Esophagus squamous epithelium (tissue), 5 donors: ENCODE measurements around the gene PIK3C3. TPM values are rescaled to one million over a fixed set of nuclear protein-coding genes. Genes with fewer than 3 reads are reported as not detected.

Source experiments
- DNase-seq: peaks from one replicate; lab custom pipeline; 2025; lab: John Stamatoyannopoulos, UW
- H3K27ac ChIP-seq, 4 donors: fragments of 200-600 bp; sonication (generic); one replicate each; pipeline ENCODE4 v1.5.1; 2016 to 2019; ENCODE audit warnings: mild to moderate bottlenecking in 1 of 4
- H3K27me3 ChIP-seq, 4 donors: fragments of 200-600 bp; sonication (generic); 1 replicate in 3 of 4; 2 replicates in 1 of 4; pipeline versions ENCODE4 v1.5.1 to v1.6.0; 2017 to 2021; ENCODE audit warnings: antibody characterized with exemption in 1 of 4
- H3K36me3 ChIP-seq, 3 donors: fragments of 200-600 bp; sonication (generic); one replicate each; pipeline ENCODE4 v1.5.1; 2016 to 2019
- H3K4me1 ChIP-seq, 3 donors: fragments of 200-600 bp; sonication (generic); one replicate each; pipeline ENCODE4 v1.5.1; 2017 to 2019
- H3K4me3 ChIP-seq, 4 donors: fragments of 200-600 bp; sonication (generic); 1 replicate in 3 of 4; 2 replicates in 1 of 4; pipeline ENCODE4 v1.5.1; 2016 to 2019; ENCODE audit warnings: mild to moderate bottlenecking in 2 of 4, moderate library complexity in 1 of 4
- H3K9me3 ChIP-seq, 3 donors: fragments of 200-600 bp; sonication (generic); one replicate each; pipeline ENCODE4 v1.5.1; 2016 to 2019
- POLR2A ChIP-seq, 4 donors: fragments of 450-650 bp; IDR thresholded peaks; one replicate each; pipeline ENCODE4 v1.6.1; 2017; ENCODE audit warnings: antibody characterized with exemption in 4 of 4, mild to moderate bottlenecking in 4 of 4, moderate library complexity in 3 of 4
- WGBS, 2 donors: methylation state at CpG; one replicate each; pipeline ENCODE4 v1.1.5; 2018; 5-methylcytosine and 5-hydroxymethylcytosine counted together
- intact Hi-C: fragments of 100-400 bp; cut with DNase I; formaldehyde crosslinking; loops from one replicate; pipeline ENCODE4 v1.15.0; 2022
- total RNA-seq, 4 donors: library from RNA; depleted of rRNA; stranded (reverse); fragments of >200 nt; gene quantifications; one replicate each; pipeline ENCODE4 v1.1.0, GENCODE V29; 2016
- TF ChIP-seq, protein P1 (sequence below), 6 experiments: fragments of 450-650 bp in 4 of 6; fragments of 200-600 bp in 2 of 6; sonication (generic) in 2 of 6; IDR thresholded peaks; one replicate each; pipeline ENCODE4 v1.5.1; 2016 to 2019; ENCODE audit warnings: antibody characterized with exemption in 6 of 6, mild to moderate bottlenecking in 4 of 6, moderate library complexity in 4 of 6
- donor health status: DM: yes; HTN: yes; CAD: no.

PIK3C3 gene
- total RNA-seq, 4 donors from 2014 or later: 17.2 to 43.9 (median 23.6) TPM

DNA sequence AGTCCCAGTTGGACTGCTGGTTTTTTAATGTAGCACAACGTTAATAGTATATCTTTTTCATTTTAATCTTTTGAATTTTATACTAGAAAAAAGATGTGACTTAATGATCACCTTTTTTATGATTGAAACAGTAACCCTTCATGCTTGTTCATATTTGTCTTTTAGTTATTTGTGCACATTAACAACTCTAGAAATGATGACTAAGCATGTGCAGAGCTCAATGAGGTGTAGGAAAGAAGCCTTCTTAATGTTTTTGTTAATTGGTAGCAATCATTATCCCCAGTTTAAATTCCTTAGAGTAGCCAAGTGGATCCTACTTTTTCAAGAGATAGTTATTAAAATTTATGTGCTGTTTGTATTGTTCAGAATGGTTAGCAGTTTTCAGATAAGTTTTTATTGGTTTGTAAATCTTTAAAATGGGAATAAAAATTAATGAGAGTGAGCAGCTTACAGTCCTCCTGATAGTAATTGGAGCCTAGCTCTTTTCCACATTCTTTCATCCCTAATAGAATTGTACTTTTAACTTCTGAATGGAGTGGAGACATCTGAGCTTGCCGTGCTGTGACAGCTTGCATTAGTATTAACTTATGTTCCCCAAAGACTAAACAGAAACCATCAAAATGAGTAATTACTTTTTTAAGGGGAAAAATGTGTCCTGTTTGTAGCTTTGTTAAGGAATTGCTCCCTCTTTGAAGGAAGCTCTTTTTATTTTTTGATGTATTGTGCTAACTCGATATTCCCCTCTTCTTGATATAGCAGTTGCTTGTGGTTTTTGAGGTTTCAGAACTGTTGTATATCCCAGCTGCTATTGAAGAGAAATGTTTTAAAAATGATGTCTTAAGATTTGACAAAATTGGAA, 17.3 kb downstream of the PIK3C3 start:
- H3K4me1 ChIP-seq: peaks cover 0 to 19% (median 0%) of the 10 kb centered on the region in 3 donors
- intact Hi-C loops: no loop called here
- DNase-seq: no peak
- no peaks in the 10 kb centered on the region for H3K9me3 ChIP-seq
- no peak overlapping the region for H3K27ac ChIP-seq
- H3K36me3 ChIP-seq: peaks cover 0 to 56% (median 3%) of the 10 kb centered on the region in 3 donors
- H3K27me3 ChIP-seq: no peaks in the 10 kb centered on the region
- TF ChIP-seq, protein P1, sequence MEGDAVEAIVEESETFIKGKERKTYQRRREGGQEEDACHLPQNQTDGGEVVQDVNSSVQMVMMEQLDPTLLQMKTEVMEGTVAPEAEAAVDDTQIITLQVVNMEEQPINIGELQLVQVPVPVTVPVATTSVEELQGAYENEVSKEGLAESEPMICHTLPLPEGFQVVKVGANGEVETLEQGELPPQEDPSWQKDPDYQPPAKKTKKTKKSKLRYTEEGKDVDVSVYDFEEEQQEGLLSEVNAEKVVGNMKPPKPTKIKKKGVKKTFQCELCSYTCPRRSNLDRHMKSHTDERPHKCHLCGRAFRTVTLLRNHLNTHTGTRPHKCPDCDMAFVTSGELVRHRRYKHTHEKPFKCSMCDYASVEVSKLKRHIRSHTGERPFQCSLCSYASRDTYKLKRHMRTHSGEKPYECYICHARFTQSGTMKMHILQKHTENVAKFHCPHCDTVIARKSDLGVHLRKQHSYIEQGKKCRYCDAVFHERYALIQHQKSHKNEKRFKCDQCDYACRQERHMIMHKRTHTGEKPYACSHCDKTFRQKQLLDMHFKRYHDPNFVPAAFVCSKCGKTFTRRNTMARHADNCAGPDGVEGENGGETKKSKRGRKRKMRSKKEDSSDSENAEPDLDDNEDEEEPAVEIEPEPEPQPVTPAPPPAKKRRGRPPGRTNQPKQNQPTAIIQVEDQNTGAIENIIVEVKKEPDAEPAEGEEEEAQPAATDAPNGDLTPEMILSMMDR (IDR thresholded peaks at IDR 0.05): no peak
- TF ChIP-seq POLR2A (IDR thresholded peaks at IDR 0.05): no peak
- 46 to 67% methylated on average over 3 of the region's 3 CpGs for WGBS, 2 donors
- no peak overlapping the region for H3K4me3 ChIP-seq

DNA sequence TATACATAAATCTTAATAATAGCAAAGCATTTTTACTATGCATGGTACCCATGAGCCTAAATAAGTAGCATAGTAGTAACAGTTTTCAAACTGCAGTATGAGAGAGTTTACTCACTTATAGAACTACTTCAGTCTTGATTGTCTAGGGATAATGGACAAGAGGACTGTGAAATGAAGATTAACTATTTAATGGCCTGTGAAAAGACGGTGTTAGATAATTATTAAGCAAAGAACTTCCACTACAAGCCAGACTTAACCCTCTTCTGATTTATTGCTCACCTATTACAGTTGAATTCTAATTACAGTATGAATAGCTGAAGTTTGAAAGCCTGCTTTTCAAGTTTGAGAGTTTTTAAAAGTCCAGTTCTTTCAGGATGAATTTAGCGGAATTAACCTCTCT, 18.9 kb downstream of the PIK3C3 start:
- Histone ChIP-seq H3K27me3 (no peaks in the 10 kb centered on the region), H3K36me3 (peaks cover 0 to 55% (median 3%) of the 10 kb centered on the region in 3 donors), H3K4me3 (no peak overlapping the region), H3K9me3 (no peaks in the 10 kb centered on the region), H3K4me1 (peaks cover 0 to 10% (median 0%) of the 10 kb centered on the region in 3 donors), H3K27ac (no peak overlapping the region)
- TF ChIP-seq, protein P1 (IDR thresholded peaks at IDR 0.05): no peak
- no peak for DNase-seq
- WGBS, 2 donors: 86 to 92% methylated on average over 2 of the region's 2 CpGs
- intact Hi-C loops: no loop called here

DNA sequence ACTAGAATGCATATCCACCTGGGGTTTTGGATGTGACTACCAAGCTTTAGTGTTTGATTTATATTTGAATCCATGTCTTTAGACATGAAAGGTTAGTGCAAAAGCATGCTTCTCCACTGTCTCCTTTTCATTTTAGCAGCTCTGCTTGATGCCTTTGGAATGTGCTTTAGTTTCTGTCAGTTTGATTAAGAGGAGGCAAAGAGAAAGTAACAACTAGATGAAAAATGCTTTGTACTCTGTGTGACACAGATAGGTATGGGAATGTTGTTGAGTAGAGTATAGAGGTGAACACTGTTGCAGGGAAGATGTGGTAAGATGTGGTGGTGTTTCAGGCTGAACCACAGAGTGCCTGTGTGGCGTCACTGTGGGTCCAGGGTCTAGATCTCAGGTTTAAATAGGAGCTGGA, 19.8 kb downstream of the PIK3C3 start:
- WGBS, 2 donors: 80 to 90% methylated on average over 1 of the region's 1 CpG
- intact Hi-C loops: no loop called here

DNA sequence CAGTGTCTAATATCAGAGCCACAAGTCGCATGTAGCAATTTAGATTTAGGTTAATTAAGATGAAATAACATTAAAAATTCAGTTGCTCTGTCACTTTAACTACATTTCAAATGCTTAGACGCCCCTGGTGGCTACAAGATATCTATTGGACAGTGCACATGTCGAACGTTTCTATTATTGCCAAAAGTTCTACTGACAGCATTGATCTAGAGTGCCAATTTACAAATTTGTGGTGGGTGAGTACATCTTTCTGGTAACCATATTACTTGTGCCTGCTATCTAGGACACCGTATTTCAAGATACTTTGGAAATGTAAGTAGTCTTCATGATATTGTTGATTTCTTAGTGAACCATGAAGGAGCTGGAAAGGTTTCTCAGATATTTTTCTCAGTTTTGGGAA, 20.2 kb downstream of the PIK3C3 start:
- 92 to 93% methylated on average over 5 of the region's 5 CpGs for WGBS, 2 donors

More for the DNA sequence above, 19.8 kb downstream of the PIK3C3 start:
- H3K9me3 ChIP-seq: no peaks in the 10 kb centered on the region
- peaks cover 0 to 49% (median 3%) of the 10 kb centered on the region in 3 donors for H3K36me3 ChIP-seq
- peaks cover 0 to 10% (median 0%) of the 10 kb centered on the region in 3 donors for H3K4me1 ChIP-seq
- DNase-seq: no peak
- no peak overlapping the region for H3K27ac ChIP-seq
- H3K4me3 ChIP-seq: no peak overlapping the region
- TF ChIP-seq, protein P1 (IDR thresholded peaks at IDR 0.05): no peak
- no peak for TF ChIP-seq POLR2A (IDR thresholded peaks at IDR 0.05)
- H3K27me3 ChIP-seq: no peaks in the 10 kb centered on the region

More for the DNA sequence above, 20.2 kb downstream of the PIK3C3 start:
- Histone ChIP-seq H3K27ac (no peak overlapping the region), H3K36me3 (peaks cover 0 to 44% (median under 1%) of the 10 kb centered on the region in 3 donors), H3K27me3 (no peaks in the 10 kb centered on the region), H3K4me3 (no peak overlapping the region), H3K9me3 (no peaks in the 10 kb centered on the region), H3K4me1 (peaks cover 0 to 10% (median 0%) of the 10 kb centered on the region in 3 donors)
- TF ChIP-seq, protein P1 (IDR thresholded peaks at IDR 0.05): no peak
- TF ChIP-seq POLR2A (IDR thresholded peaks at IDR 0.05): no peak
- intact Hi-C loops: no loop called here
- DNase-seq: no peak
